ENCODE data around the gene GBF1.
"Not testable (repeated sequence)": the region's sequence is repeated elsewhere in the genome, so short reads cannot be mapped to it uniquely, and the experiment has no call there.

GBF1 gene

GRCh38 chr10:102233997-102234396, 11.3 kb upstream of the GBF1 start:
- DNase-seq (ENCODE audit: low read depth in 1 of 2, low spot score in 1 of 2), result no peak

- DNase-seq (ENCODE audit: low read depth in 1 of 2, low spot score in 1 of 2), result no peak
Observed at GRCh38 chr10:102234888-102235597, 10.3 kb upstream of the GBF1 start.

- DNase-seq (ENCODE audit: low read depth in 1 of 2, low spot score in 1 of 2), result no peak
Observed at GRCh38 chr10:102235598-102235920, 9.8 kb upstream of the GBF1 start.

GRCh38 chr10:102236006-102236405, 9.3 kb upstream of the GBF1 start:
- no peak for DNase-seq (ENCODE audit: low read depth in 1 of 2, low spot score in 1 of 2)

GRCh38 chr10:102237711-102238252, 7.5 kb upstream of the GBF1 start:
- no peak for DNase-seq (ENCODE audit: low read depth in 1 of 2, low spot score in 1 of 2)

GRCh38 chr10:102240467-102241031, 4.8 kb upstream of the GBF1 start:
- no peak for DNase-seq (ENCODE audit: low read depth in 1 of 2, low spot score in 1 of 2)

- no peak for DNase-seq (ENCODE audit: low read depth in 1 of 2, low spot score in 1 of 2)
Observed at GRCh38 chr10:102241032-102241443, 4.3 kb upstream of the GBF1 start.

- peak; percentile 71 to 90 for DNase-seq (ENCODE audit: low read depth in 1 of 2, low spot score in 1 of 2)
Observed at GRCh38 chr10:102241444-102242117, 3.8 kb upstream of the GBF1 start, which contains the start of gene PITX3. PITX3 (minus strand) TSS chr10:102241512; CDS start chr10:102232080, 9,432 bp downstream.

GRCh38 chr10:102242118-102242485, 3.2 kb upstream of the GBF1 start:
- DNase-seq (ENCODE audit: low read depth in 1 of 2, low spot score in 1 of 2), result no peak

GRCh38 chr10:102243309-102243708, 2.0 kb upstream of the GBF1 start:
- no peak for DNase-seq (ENCODE audit: low read depth in 1 of 2, low spot score in 1 of 2)

- no peak for DNase-seq (ENCODE audit: low read depth in 1 of 2, low spot score in 1 of 2)
Observed at GRCh38 chr10:102245932-102246251, 560 bp downstream of the GBF1 start.

GRCh38 chr10:102246261-102246660, 929 bp downstream of the GBF1 start:
- DNase-seq (ENCODE audit: low read depth in 1 of 2, low spot score in 1 of 2), result no peak

- DNase-seq (ENCODE audit: low read depth in 1 of 2, low spot score in 1 of 2), result no peak
Observed at GRCh38 chr10:102247734-102248133, 2.4 kb downstream of the GBF1 start.

GRCh38 chr10:102252508-102252907, 7.2 kb downstream of the GBF1 start:
- not testable (repeated sequence) for DNase-seq (ENCODE audit: low read depth in 1 of 2, low spot score in 1 of 2)

GRCh38 chr10:102254426-102254825, 9.1 kb downstream of the GBF1 start:
- no peak for DNase-seq (ENCODE audit: low read depth in 1 of 2, low spot score in 1 of 2)

GRCh38 chr10:102255404-102255803, 10.1 kb downstream of the GBF1 start:
- DNase-seq (ENCODE audit: low read depth in 1 of 2, low spot score in 1 of 2), result no peak

- DNase-seq (ENCODE audit: low read depth in 1 of 2, low spot score in 1 of 2), result no peak
Observed at GRCh38 chr10:102261196-102261595, 15.9 kb downstream of the GBF1 start.

GRCh38 chr10:102261842-102262241, 16.5 kb downstream of the GBF1 start:
- no peak for DNase-seq (ENCODE audit: low read depth in 1 of 2, low spot score in 1 of 2)

- no peak for DNase-seq (ENCODE audit: low read depth in 1 of 2, low spot score in 1 of 2)
Observed at GRCh38 chr10:102262744-102263370, 17.5 kb downstream of the GBF1 start.

GRCh38 chr10:102264371-102264770, 19.0 kb downstream of the GBF1 start:
- no peak for DNase-seq (ENCODE audit: low read depth in 1 of 2, low spot score in 1 of 2)

GRCh38 chr10:102266670-102267069, 21.3 kb downstream of the GBF1 start:
- no peak for DNase-seq (ENCODE audit: low read depth in 1 of 2, low spot score in 1 of 2)

GRCh38 chr10:102267748-102268147, 22.4 kb downstream of the GBF1 start:
- no peak for DNase-seq (ENCODE audit: low read depth in 1 of 2, low spot score in 1 of 2)
